ENCODE results near the gene HPDL.
"Not testable (repeated sequence)": the region's sequence is repeated elsewhere in the genome, so short reads cannot be mapped to it uniquely, and the experiment has no call there.

Gene HPDL

GRCh38 chr1:45351508-45351907 lies 24.8 kb downstream of the HPDL start:
- DNase-seq (ENCODE audit: low read depth in 3 of 3), result no peak

- no peak for DNase-seq (ENCODE audit: low read depth in 3 of 3)
These were observed 27.0 kb downstream of the HPDL start for GRCh38 chr1:45353685-45354084.

- DNase-seq (ENCODE audit: low read depth in 3 of 3), result no peak
These were observed 28.1 kb downstream of the HPDL start for GRCh38 chr1:45354838-45355237.

GRCh38 chr1:45355683-45356082 lies 29.0 kb downstream of the HPDL start:
- no peak for DNase-seq (ENCODE audit: low read depth in 3 of 3)

- no peak for DNase-seq (ENCODE audit: low read depth in 3 of 3)
These were observed 29.5 kb downstream of the HPDL start for GRCh38 chr1:45356186-45356585.

- peak in 2 of 3 experiments; percentile 20 to 23 for DNase-seq (ENCODE audit: low read depth in 3 of 3)
These were observed 33.3 kb downstream of the HPDL start for GRCh38 chr1:45359882-45360513.

- DNase-seq (ENCODE audit: low read depth in 3 of 3), result not testable (repeated sequence)
These were observed 34.3 kb downstream of the HPDL start for GRCh38 chr1:45360981-45361380.

- DNase-seq (ENCODE audit: low read depth in 3 of 3), result no peak
These were observed 37.6 kb downstream of the HPDL start for GRCh38 chr1:45364294-45364693.

GRCh38 chr1:45365051-45365450 lies 38.4 kb downstream of the HPDL start:
- DNase-seq (ENCODE audit: low read depth in 3 of 3), result no peak

GRCh38 chr1:45370575-45370974 lies 43.9 kb downstream of the HPDL start:
- no peak for DNase-seq (ENCODE audit: low read depth in 3 of 3)

- DNase-seq (ENCODE audit: low read depth in 3 of 3), result no peak
These were observed 46.9 kb downstream of the HPDL start for GRCh38 chr1:45373573-45373972.

- no peak for DNase-seq (ENCODE audit: low read depth in 3 of 3)
These were observed 48.7 kb downstream of the HPDL start for GRCh38 chr1:45375104-45376090.

GRCh38 chr1:45378184-45378583 lies 51.5 kb downstream of the HPDL start:
- DNase-seq (ENCODE audit: low read depth in 3 of 3), result no peak

Data from stimulated activated CD4-positive, alpha-beta T cell treated with anti-CD3 and anti-CD28 coated beads, TNF-alpha, amount 100 ng/mL, for 4 hours (primary cell).